ENCODE data around the gene HYAL3. TPM values are rescaled to one million over a fixed set of nuclear protein-coding genes. Genes with fewer than 3 reads are reported as not detected.
A peak's percentile ranks its signal among the peaks of the same experiment; 100 is the strongest.

Gene HYAL3
- total and polyA plus RNA-seq, 2 of the 13 experiments (the other 11 are each of a cell fraction or from before 2014, with no cell fraction given) = 5.5 to 10.4 TPM

- WGBS (ENCODE audit: low lambda C conversion rate) = 76% methylated on average over 48 of the region's 61 CpGs
- Histone ChIP-seq H3K4me2 (ENCODE audit: low read depth, low read length) (no peak overlapping the region), H3K79me2 (ENCODE audit: insufficient read depth, low read length) (peaks cover 33% of the 10 kb centered on the region), H3K4me3 (replicated peaks in 1 of 3; ENCODE audit: insufficient read depth in 1 of 3, low read depth in 2 of 3, low read length in 3 of 3) (no peak overlapping the region), H3K9me3 (ENCODE audit: low read length) (no peaks in the 10 kb centered on the region), H3K36me3 (replicated peaks in 1 of 2; ENCODE audit: control insufficient read depth in 1 of 2, insufficient read depth in 2 of 2, low read length in 2 of 2) (peaks cover 11 to 30% of the 10 kb centered on the region in 2 experiments), H3K4me1 (ENCODE audit: insufficient read depth, low read length) (peaks cover 54% of the 10 kb centered on the region), H3K27ac (ENCODE audit: extremely low read length, insufficient read depth, low read length) (peak overlapping the region; percentile 88), H2AFZ (ENCODE audit: low read length) (no peak overlapping the region), H3K9ac (ENCODE audit: insufficient read depth, low read depth, low read length) (no peak overlapping the region), H4K20me1 (ENCODE audit: insufficient read depth, low read length) (no peaks in the 10 kb centered on the region; the same call in 1 of the 2 replicates), H3K27me3 (ENCODE audit: control insufficient read depth in 1 of 2, insufficient read depth in 2 of 2, low read length in 2 of 2) (no peaks in the 10 kb centered on the region; a peak in 1 of 5 replicates)
- FAIRE-seq (peak; percentile 74), DNase-seq (ENCODE audit: low spot score) (peak; percentile 64), ATAC-seq (peak; percentile 13)
- ChIA-PET CTCF (ENCODE audit: low intra/inter-chr PET ratio, low total read pairs) (interaction anchor here (0.7 to 6.4 kb wide), 5 partner anchors 13 to 51 kb away, joined by 3 to 81 read pairs (median 10); no protein-coding TSS in a partner anchor), POLR2A (interaction anchor here (5.5 kb wide), 1 partner anchor 12 kb away, joined by 155 read pairs; no protein-coding TSS in a partner anchor)
- intact Hi-C loops (cut with micrococcal nuclease; ENCODE audit: unreplicated experiment) = loop anchor here (1.0 to 5.0 kb wide), 3 partner anchors 13 to 81 kb away; partner anchors contain the start of gene GNAT1
- in situ Hi-C loops (cut with HindIII; ENCODE audit: extremely low pct_ligation_motif_present, low pct_unique_long_range_greater_than_20kb) = loop anchor here (5.0 to 10.0 kb wide), 2 partner anchors 46 to 78 kb away; partner anchors contain the start of gene GNAT1
- no TSS peak for BruUV-seq (replicated peaks)
- TF ChIP-seq PRDM10 (CRISPR knock-in tag; IDR thresholded peaks at IDR 0.05; ENCODE audit: low read depth) = peak; percentile 52; the same call in 1 of the 2 replicates
- no peak for TF ChIP-seq ZNF101 (CRISPR knock-in tag; IDR thresholded peaks at IDR 0.05; ENCODE audit: borderline replicate concordance, low read depth)
- TF ChIP-seq ZNF260 (CRISPR knock-in tag; IDR thresholded peaks at IDR 0.05; ENCODE audit: borderline replicate concordance, low read depth) = no peak
- no peak for TF ChIP-seq ZSCAN20 (CRISPR knock-in tag; IDR thresholded peaks at IDR 0.05; ENCODE audit: borderline replicate concordance)
- TF ChIP-seq ZBTB2 (CRISPR knock-in tag; IDR thresholded peaks at IDR 0.05; ENCODE audit: low read depth) = no peak
- TF ChIP-seq ZMYM4 (CRISPR knock-in tag; IDR thresholded peaks at IDR 0.05) = peak; percentile 59; the same call in 1 of the 2 replicates
- TF ChIP-seq ETS1 (CRISPR knock-in tag; IDR thresholded peaks at IDR 0.05) = no peak
- TF ChIP-seq POGZ (CRISPR knock-in tag; IDR thresholded peaks at IDR 0.05) = peak; percentile 81
- no peak for TF ChIP-seq ZNF550 (CRISPR knock-in tag; IDR thresholded peaks at IDR 0.05; ENCODE audit: borderline replicate concordance)
- no peak for TF ChIP-seq MLX (CRISPR knock-in tag; IDR thresholded peaks at IDR 0.05)
- TF ChIP-seq CCAR2 (optimal IDR thresholded peaks at IDR 0.05; ENCODE audit: low read depth, low read length) = no peak
- TF ChIP-seq ZNF703 (CRISPR knock-in tag; IDR thresholded peaks at IDR 0.05; ENCODE audit: borderline replicate concordance) = no peak
- 0 out of 2 replicates have a peak, but pooled peaks have one; percentile 47 for TF ChIP-seq ZNF225 (CRISPR knock-in tag; IDR thresholded peaks at IDR 0.05)
- TF ChIP-seq CEBPB (IDR thresholded peaks at IDR 0.05; ENCODE audit: borderline replicate concordance, low read depth, low read length) = no peak
Observed at GRCh38 chr3:50272911-50273688, 26.1 kb downstream of the HYAL3 start.
